ENCODE results near the gene ADORA1.

- TF ChIP-seq CTCF (IDR thresholded peaks at IDR 0.05) (no peak), POLR2A (IDR thresholded peaks at IDR 0.05) (no peak), POLR2AphosphoS5 (IDR thresholded peaks at IDR 0.05) (no peak)
Observed at GRCh38 chr1:203204756-203205155, 77.2 kb downstream of the ADORA1 start.

Data from transverse colon (tissue), 4 donors.